Upper lobe of left lung (tissue), 4 donors: ENCODE data around the gene ST7.

Experiments used
- CTCF ChIP-seq, 6 experiments: fragments of 450-650 bp in 4 of 6; fragments of 200-600 bp in 2 of 6; sonication (generic) in 2 of 6; IDR thresholded peaks; one replicate each; pipeline ENCODE4 v1.5.1; 2016 to 2019; ENCODE audit warnings: antibody characterized with exemption in 6 of 6
- EP300 ChIP-seq, 4 donors: sonication (generic); formaldehyde crosslinking; IDR thresholded peaks; one replicate each; pipeline ENCODE4 v1.5.1; 2017; ENCODE audit warnings: antibody characterized with exemption in 4 of 4, control low read depth in 2 of 4
- POLR2A ChIP-seq, 4 donors: fragments of 450-650 bp; IDR thresholded peaks; one replicate each; pipeline ENCODE4 v1.5.1; 2016 to 2017; ENCODE audit warnings: antibody characterized with exemption in 4 of 4, mild to moderate bottlenecking in 2 of 4

DNA sequence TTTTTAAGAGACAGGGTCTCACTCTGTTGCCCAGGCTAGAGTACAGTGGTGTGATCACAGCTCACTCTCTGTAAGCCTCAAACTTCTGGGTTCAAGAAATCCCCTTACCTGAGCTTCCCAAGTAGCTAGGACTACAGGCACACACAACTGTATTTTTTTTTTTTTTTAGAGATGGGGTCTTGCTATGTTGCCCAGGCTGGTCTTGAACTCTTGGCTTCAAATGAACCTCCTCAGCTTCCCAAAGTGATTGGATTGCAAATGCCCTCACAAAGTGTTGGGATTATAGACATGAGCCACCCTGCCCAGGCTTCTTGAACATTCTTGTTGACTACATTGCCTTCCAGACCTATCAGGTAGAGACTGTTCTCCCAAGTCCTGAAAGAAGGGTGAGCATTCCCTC lies 296.9 kb downstream of the ST7 start:
- no peak for TF ChIP-seq CTCF (IDR thresholded peaks at IDR 0.05)
- TF ChIP-seq POLR2A (IDR thresholded peaks at IDR 0.05) = no peak
- TF ChIP-seq EP300 (IDR thresholded peaks at IDR 0.05) = no peak
